UCSD-AML1 (cell line): ENCODE results near the gene C2CD2L.
"Not testable (repeated sequence)": the region's sequence is repeated elsewhere in the genome, so short reads cannot be mapped to it uniquely, and the experiment has no call there.

Experiments used
- DNase-seq: peaks from one replicate; lab custom pipeline; 2025; ENCODE audit not compliant: unreplicated experiment; lab: John Stamatoyannopoulos, UW

C2CD2L gene

GRCh38 chr11:119149018-119149785 lies 42.1 kb downstream of the C2CD2L start, which contains the start of gene ABCG4:
ABCG4 (plus strand) TSS chr11:119149052; CDS start chr11:119149966, 914 bp downstream.
- DNase-seq: no peak

GRCh38 chr11:119149786-119150275 lies 42.7 kb downstream of the C2CD2L start:
- DNase-seq: no peak

GRCh38 chr11:119152043-119152442 lies 44.9 kb downstream of the C2CD2L start:
- DNase-seq: no peak

GRCh38 chr11:119152604-119153003 lies 45.5 kb downstream of the C2CD2L start:
- no peak for DNase-seq

- no peak for DNase-seq
Observed at GRCh38 chr11:119153049-119153818, 46.1 kb downstream of the C2CD2L start.

- no peak for DNase-seq
Observed at GRCh38 chr11:119154178-119154577, 47.0 kb downstream of the C2CD2L start.

GRCh38 chr11:119155733-119156492 lies 48.8 kb downstream of the C2CD2L start:
- DNase-seq: peak; percentile 54

- no peak for DNase-seq
Observed at GRCh38 chr11:119156496-119156895, 49.4 kb downstream of the C2CD2L start.

- DNase-seq: no peak
Observed at GRCh38 chr11:119157063-119157462, 49.9 kb downstream of the C2CD2L start.

- no peak for DNase-seq
Observed at GRCh38 chr11:119158467-119158866, 51.3 kb downstream of the C2CD2L start.

GRCh38 chr11:119160151-119160550 lies 53.0 kb downstream of the C2CD2L start:
- DNase-seq: no peak

- no peak for DNase-seq
Observed at GRCh38 chr11:119161871-119162270, 54.7 kb downstream of the C2CD2L start.

GRCh38 chr11:119166368-119167076 lies 59.4 kb downstream of the C2CD2L start:
- no peak for DNase-seq

GRCh38 chr11:119167077-119167458 lies 59.9 kb downstream of the C2CD2L start:
- DNase-seq: not testable (repeated sequence)

GRCh38 chr11:119167933-119168332 lies 60.8 kb downstream of the C2CD2L start:
- DNase-seq: no peak
